HEK293 (cell line): Measurements from ENCODE around the gene NR2E3.

ENCODE experiments used
- CTCF ChIP-seq: fragments of 450-650 bp; formaldehyde crosslinking; IDR thresholded peaks from 2 replicates; pipeline ENCODE4 v1.5.1; 2016; ENCODE audit warnings: missing biosample characterization, missing genetic modification characterization
- ZNF398 ChIP-seq: fragments of 450-650 bp; formaldehyde crosslinking; IDR thresholded peaks from 2 replicates; pipeline ENCODE4 v1.5.1; 2017; ENCODE audit warnings: missing biosample characterization, missing genetic modification characterization
- ZNF596 ChIP-seq: fragments of 450-650 bp; IDR thresholded peaks from 2 replicates; pipeline ENCODE4 v1.5.0; 2018; ENCODE audit warnings: missing biosample characterization, mild to moderate bottlenecking, missing genetic modification characterization, moderate library complexity

- TF ChIP-seq ZNF398 = no peak
- TF ChIP-seq ZNF596 (tag by site-specific recombination) = no peak
- TF ChIP-seq CTCF (tag by site-specific recombination) = no peak
Observed at GRCh38 chr15:71804695-71805470, 5.5 kb upstream of the NR2E3 start.
